GM23248 (cell line): ENCODE results near the gene PTPN1. TPM values are rescaled to one million over a fixed set of nuclear protein-coding genes. Genes with fewer than 3 reads are reported as not detected.

ENCODE experiments used
- DNase-seq: peaks from one replicate; pipeline ENCODE4 v3.0.0-alpha.2; 2015
- H2AFZ ChIP-seq: fragments of 200-600 bp; sonication (generic); 2 replicates; pipeline ENCODE4 v1.6.1; 2016; ENCODE audit warnings: antibody characterized with exemption
- H3F3A ChIP-seq: fragments of 200-600 bp; sonication (generic); 2 replicates; pipeline ENCODE4 v1.6.1; 2016; ENCODE audit warnings: mild to moderate bottlenecking, antibody characterized with exemption, mixed run types; ENCODE audit not compliant: insufficient read depth
- H3K27ac ChIP-seq: fragments of 200-600 bp; sonication (generic); 2 replicates; pipeline ENCODE4 v1.5.1; 2016; ENCODE audit warnings: mild to moderate bottlenecking
- H3K27me3 ChIP-seq: fragments of 200-600 bp; sonication (generic); replicated peaks from 2 replicates; pipeline ENCODE4 v1.6.1; 2016; ENCODE audit warnings: mild to moderate bottlenecking; ENCODE audit not compliant: insufficient read depth
- H3K36me3 ChIP-seq: fragments of 200-600 bp; sonication (generic); 2 replicates; pipeline ENCODE4 v1.6.1; 2016; ENCODE audit warnings: low read depth, mild to moderate bottlenecking
- H3K4me1 ChIP-seq: fragments of 200-600 bp; sonication (generic); 2 replicates; pipeline ENCODE4 v1.6.1; 2016; ENCODE audit warnings: mild to moderate bottlenecking; ENCODE audit not compliant: insufficient read depth
- H3K4me2 ChIP-seq: fragments of 200-600 bp; sonication (generic); one replicate; pipeline ENCODE4 v1.6.1; 2016; ENCODE audit warnings: mild to moderate bottlenecking; ENCODE audit not compliant: unreplicated experiment
- H3K4me3 ChIP-seq: fragments of 200-600 bp; sonication (generic); 2 replicates; pipeline ENCODE4 v1.5.1; 2016; ENCODE audit warnings: mild to moderate bottlenecking
- H3K79me2 ChIP-seq: fragments of 200-600 bp; sonication (generic); 2 replicates; pipeline ENCODE4 v1.6.1; 2016; ENCODE audit warnings: mild to moderate bottlenecking; ENCODE audit not compliant: insufficient read depth
- H3K9ac ChIP-seq: fragments of 200-600 bp; sonication (generic); 2 replicates; pipeline ENCODE4 v1.6.1; 2016; ENCODE audit warnings: mild to moderate bottlenecking
- H3K9me2 ChIP-seq: fragments of 200-600 bp; sonication (generic); 2 replicates; pipeline ENCODE4 v1.6.1; 2016; ENCODE audit warnings: mixed run types, mild to moderate bottlenecking, moderate library complexity; ENCODE audit not compliant: insufficient read depth
- H3K9me3 ChIP-seq: fragments of 200-600 bp; sonication (generic); one replicate; pipeline ENCODE4 v1.6.1; 2017; ENCODE audit warnings: low read depth
- H4K20me1 ChIP-seq: fragments of 200-600 bp; sonication (generic); 2 replicates; pipeline ENCODE4 v1.6.0; 2016; ENCODE audit not compliant: insufficient read depth
- EZH2 ChIP-seq: fragments of 200-600 bp; sonication (generic); IDR thresholded peaks from 2 replicates; pipeline ENCODE4 v1.6.1; 2018; ENCODE audit warnings: antibody characterized with exemption, mild to moderate bottlenecking; ENCODE audit not compliant: insufficient read depth, poor library complexity, severe bottlenecking
- EZH2phosphoT487 ChIP-seq: fragments of 200-600 bp; sonication (generic); IDR thresholded peaks from 2 replicates; pipeline ENCODE4 v1.6.1; 2018; ENCODE audit warnings: antibody characterized with exemption, moderate library complexity, mild to moderate bottlenecking, low read depth; ENCODE audit not compliant: insufficient read depth
- WGBS, 2 experiments: methylation state at CpG; one replicate each; pipeline ENCODE4 v1.1.6; 2015 to 2017; ENCODE audit warnings: low lambda C conversion rate in 2 of 2, low coverage in 1 of 2; ENCODE audit errors: missing lambda C conversion rate in 2 of 2; 5-methylcytosine and 5-hydroxymethylcytosine counted together
- in situ Hi-C: fragments of 300-500 bp; cut with MboI; formaldehyde crosslinking; loops from 2 replicates; pipeline ENCODE4 v1.15.0; 2020
- polyA plus RNA-seq: library from polyadenylated mRNA; unstranded; fragments of >200 nt; fragmentation: Nextera tagmentation; extraction: Ambion mirVana; gene quantifications from 2 replicates; pipeline ENCODE4 v1.2.1, GENCODE V29; 2016
- total RNA-seq: library from RNA; depleted of rRNA; stranded (reverse); fragments of >200 nt; shearing (Covaris generic); gene quantifications from 2 replicates; pipeline ENCODE4 v1.2.3, GENCODE V29; 2014

Gene PTPN1
- total and polyA plus RNA-seq, 2 experiments from 2014 or later, result 18.9 to 22.8 TPM

- H3K9me2 ChIP-seq, result no peaks in the 10 kb centered on the region
- H3K4me3 ChIP-seq, result no peak overlapping the region
- H3K4me1 ChIP-seq, result peaks cover 40% of the 10 kb centered on the region
- H3K4me2 ChIP-seq, result no peak overlapping the region
- in situ Hi-C loops, result no loop called here
- H3K79me2 ChIP-seq, result no peaks in the 10 kb centered on the region
- no peak overlapping the region for H2AFZ ChIP-seq
- H3K9ac ChIP-seq, result no peak overlapping the region
- H4K20me1 ChIP-seq, result no peaks in the 10 kb centered on the region
- TF ChIP-seq EZH2phosphoT487, result no peak
- H3F3A ChIP-seq, result peaks cover 43% of the 10 kb centered on the region
- H3K27ac ChIP-seq, result no peak overlapping the region
- H3K27me3 ChIP-seq, result no peaks in the 10 kb centered on the region
- no peaks in the 10 kb centered on the region for H3K9me3 ChIP-seq
- no peaks in the 10 kb centered on the region for H3K36me3 ChIP-seq
- no peak for DNase-seq
- WGBS, 2 experiments, result 83 to 88% methylated on average over 5 of the region's 5 CpGs
Measured at GRCh38 chr20:50493881-50494253, 16.3 kb upstream of the PTPN1 start.

GRCh38 chr20:50494428-50494827 lies 15.8 kb upstream of the PTPN1 start:
- Histone ChIP-seq H2AFZ (no peak overlapping the region), H4K20me1 (no peaks in the 10 kb centered on the region), H3K4me3 (no peak overlapping the region), H3K4me1 (peaks cover 40% of the 10 kb centered on the region), H3K27ac (no peak overlapping the region), H3K79me2 (no peaks in the 10 kb centered on the region), H3F3A (peaks cover 43% of the 10 kb centered on the region), H3K4me2 (no peak overlapping the region), H3K9me2 (no peaks in the 10 kb centered on the region), H3K9ac (no peak overlapping the region), H3K27me3 (no peaks in the 10 kb centered on the region), H3K9me3 (no peaks in the 10 kb centered on the region), H3K36me3 (no peaks in the 10 kb centered on the region)
- TF ChIP-seq EZH2, result no peak
- no peak for TF ChIP-seq EZH2phosphoT487
- 72 to 79% methylated on average over 6 of the region's 6 CpGs for WGBS, 2 experiments
- DNase-seq, result no peak
- in situ Hi-C loops, result no loop called here

- no peaks in the 10 kb centered on the region for H3K79me2 ChIP-seq
- no peak overlapping the region for H3K4me3 ChIP-seq
- 0 out of 2 replicates have a peak overlapping the region, but pooled peaks have one; percentile 1 for H3K27ac ChIP-seq
- in situ Hi-C loops, result no loop called here
- peaks cover 40% of the 10 kb centered on the region for H3K4me1 ChIP-seq
- 59 to 60% methylated on average over 5 of the region's 5 CpGs for WGBS, 2 experiments
- no peak for TF ChIP-seq EZH2
- no peak for TF ChIP-seq EZH2phosphoT487
- H3K27me3 ChIP-seq, result no peaks in the 10 kb centered on the region
- peaks cover 36% of the 10 kb centered on the region for H3F3A ChIP-seq
- no peaks in the 10 kb centered on the region for H3K9me2 ChIP-seq
- H3K4me2 ChIP-seq, result peak overlapping the region; percentile 49
- H2AFZ ChIP-seq, result peak overlapping the region; percentile 53
- DNase-seq, result peak; percentile 36
- no peaks in the 10 kb centered on the region for H3K9me3 ChIP-seq
- H3K9ac ChIP-seq, result no peak overlapping the region
- H4K20me1 ChIP-seq, result no peaks in the 10 kb centered on the region
- no peaks in the 10 kb centered on the region for H3K36me3 ChIP-seq
Measured at GRCh38 chr20:50496773-50497385, 13.3 kb upstream of the PTPN1 start.

GRCh38 chr20:50498071-50498776 lies 12.0 kb upstream of the PTPN1 start:
- Histone ChIP-seq H3K79me2 (no peaks in the 10 kb centered on the region), H4K20me1 (no peaks in the 10 kb centered on the region), H3K9me2 (no peaks in the 10 kb centered on the region), H3K4me2 (peak overlapping the region; percentile 20), H3K27me3 (no peaks in the 10 kb centered on the region), H3K4me3 (no peak overlapping the region), H3K4me1 (peaks cover 27% of the 10 kb centered on the region), H3K36me3 (no peaks in the 10 kb centered on the region), H3K27ac (peak overlapping the region; percentile 61), H3K9me3 (no peaks in the 10 kb centered on the region), H3K9ac (no peak overlapping the region), H3F3A (peaks cover 34% of the 10 kb centered on the region), H2AFZ (peak overlapping the region; percentile 25; the same call in 1 of the 2 replicates)
- WGBS, 2 experiments, result 69 to 73% methylated on average over 4 to 5 of the region's 5 CpGs
- 0 out of 2 replicates have a peak, but pooled peaks have one; percentile 30 for TF ChIP-seq EZH2phosphoT487
- TF ChIP-seq EZH2, result no peak
- in situ Hi-C loops, result no loop called here
- peak; percentile 90 for DNase-seq
